Ishikawa (cell line): ENCODE data around the gene NTRK3.

Experiments
- CEBPB ChIP-seq: IDR thresholded peaks from 2 replicates; pipeline ENCODE4 v1.6.1; 2012
- CREB1 ChIP-seq: IDR thresholded peaks from 2 replicates; pipeline ENCODE4 v1.6.1; 2012; ENCODE audit warnings: low read depth
- EGR1 ChIP-seq: IDR thresholded peaks from 2 replicates; pipeline ENCODE4 v1.6.1; 2012
- EP300 ChIP-seq: IDR thresholded peaks from 2 replicates; pipeline ENCODE4 v1.6.1; 2012; ENCODE audit warnings: borderline replicate concordance
- FOXM1 ChIP-seq: IDR thresholded peaks from 2 replicates; pipeline ENCODE4 v1.6.1; 2012; ENCODE audit warnings: low read depth, borderline replicate concordance
- NFIC ChIP-seq: IDR thresholded peaks from 2 replicates; pipeline ENCODE4 v1.6.1; 2012
- RAD21 ChIP-seq: IDR thresholded peaks from 2 replicates; pipeline ENCODE4 v1.6.1; 2012; ENCODE audit warnings: low read depth
- REST ChIP-seq: IDR thresholded peaks from 2 replicates; pipeline ENCODE4 v1.6.1; 2012; ENCODE audit warnings: low read depth, mild to moderate bottlenecking
- TAF1 ChIP-seq: IDR thresholded peaks from 2 replicates; pipeline ENCODE4 v1.6.1; 2012; ENCODE audit warnings: low read depth, mild to moderate bottlenecking
- TCF12 ChIP-seq: IDR thresholded peaks from 2 replicates; pipeline ENCODE4 v1.6.1; 2012; ENCODE audit warnings: low read depth
- TEAD4 ChIP-seq: IDR thresholded peaks from 2 replicates; pipeline ENCODE4 v1.6.1; 2012
- YY1 ChIP-seq: IDR thresholded peaks from 2 replicates; pipeline ENCODE4 v1.6.1; 2012; ENCODE audit warnings: low read depth
- ZBTB7A ChIP-seq: IDR thresholded peaks from 2 replicates; pipeline ENCODE4 v1.6.1; 2012; ENCODE audit warnings: low read depth
- TF ChIP-seq, protein P1 (sequence below): IDR thresholded peaks from 2 replicates; pipeline ENCODE4 v1.6.1; 2012
- TF ChIP-seq, protein P2 (sequence below): IDR thresholded peaks from 2 replicates; pipeline ENCODE4 v1.6.1; 2012

Gene NTRK3

DNA sequence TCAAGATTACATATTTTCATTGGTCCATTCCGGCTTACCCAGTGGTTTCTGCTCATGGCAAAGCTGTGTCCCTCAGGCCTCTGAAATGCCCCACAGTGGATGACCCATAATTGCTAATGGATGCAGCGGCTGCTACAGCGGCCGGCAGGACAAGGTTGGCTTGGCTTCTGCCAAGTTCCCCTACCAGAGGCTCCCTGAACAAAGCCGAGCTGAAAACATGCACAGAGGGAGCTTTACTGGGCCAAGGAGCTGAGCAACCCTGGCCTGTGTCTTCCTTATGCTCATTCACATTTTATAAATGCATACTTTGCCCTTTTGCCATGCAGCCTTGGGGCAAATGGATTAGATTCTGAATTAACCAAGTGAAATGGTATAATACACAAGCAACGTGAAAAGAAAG, 150.5 kb downstream of the NTRK3 start:
- TF ChIP-seq EP300 (no peak), TCF12 (no peak), TAF1 (no peak), ZBTB7A (no peak), TEAD4 (no peak), RAD21 (no peak), CREB1 (no peak), REST (no peak), FOXM1 (no peak), CEBPB (no peak), YY1 (no peak), EGR1 (no peak), NFIC (no peak)
- TF ChIP-seq, protein P1, sequence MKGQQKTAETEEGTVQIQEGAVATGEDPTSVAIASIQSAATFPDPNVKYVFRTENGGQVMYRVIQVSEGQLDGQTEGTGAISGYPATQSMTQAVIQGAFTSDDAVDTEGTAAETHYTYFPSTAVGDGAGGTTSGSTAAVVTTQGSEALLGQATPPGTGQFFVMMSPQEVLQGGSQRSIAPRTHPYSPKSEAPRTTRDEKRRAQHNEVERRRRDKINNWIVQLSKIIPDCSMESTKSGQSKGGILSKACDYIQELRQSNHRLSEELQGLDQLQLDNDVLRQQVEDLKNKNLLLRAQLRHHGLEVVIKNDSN, result no peak
- TF ChIP-seq, protein P2, sequence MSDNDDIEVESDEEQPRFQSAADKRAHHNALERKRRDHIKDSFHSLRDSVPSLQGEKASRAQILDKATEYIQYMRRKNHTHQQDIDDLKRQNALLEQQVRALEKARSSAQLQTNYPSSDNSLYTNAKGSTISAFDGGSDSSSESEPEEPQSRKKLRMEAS, result no peak

- TF ChIP-seq RAD21 (no peak), TCF12 (no peak), CEBPB (no peak), EP300 (no peak), CREB1 (no peak), NFIC (no peak), TEAD4 (no peak), TAF1 (no peak), REST (no peak), YY1 (no peak), ZBTB7A (no peak), FOXM1 (no peak), EGR1 (no peak)
- TF ChIP-seq, protein P2, result no peak
- TF ChIP-seq, protein P1, result no peak
These were observed 152.2 kb downstream of the NTRK3 start for GRCh38 chr15:88104357-88104756.

DNA sequence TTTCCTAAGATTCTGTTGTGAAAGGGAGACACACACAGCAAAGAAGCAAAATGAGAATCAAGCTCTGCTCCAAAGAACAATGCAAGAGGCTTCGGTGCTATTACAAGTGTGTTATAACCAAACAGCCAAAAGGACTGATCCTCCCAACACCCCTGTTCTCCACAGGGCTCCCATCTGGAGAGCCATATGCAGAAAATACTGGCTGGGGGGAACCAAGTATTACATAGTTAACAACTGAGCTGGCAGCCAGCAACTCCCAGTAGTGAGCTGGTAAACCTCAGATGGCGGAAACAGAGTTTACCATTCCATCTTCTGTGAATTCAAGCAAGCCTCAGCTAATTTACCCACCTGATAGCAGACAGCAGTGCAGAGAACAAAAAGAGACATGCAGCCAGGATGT, 156.4 kb downstream of the NTRK3 start:
- TF ChIP-seq EGR1 (no peak), TCF12 (no peak), EP300 (no peak), FOXM1 (no peak), CREB1 (no peak), REST (no peak), TEAD4 (no peak), TAF1 (no peak), YY1 (no peak), RAD21 (no peak), NFIC (no peak), CEBPB (no peak), ZBTB7A (no peak)
- TF ChIP-seq, protein P2, result no peak
- TF ChIP-seq, protein P1, result no peak
